Esophagus (tissue), 2 donors: ENCODE data around the gene SLC29A4. TPM values are rescaled to one million over a fixed set of nuclear protein-coding genes. Genes with fewer than 3 reads are reported as not detected.
"Not testable (repeated sequence)": the region's sequence is repeated elsewhere in the genome, so short reads cannot be mapped to it uniquely, and the experiment has no call there.

Experiments used
- H3K27ac ChIP-seq, 2 donors: one replicate each; pipeline ENCODE4 v1.5.1; 2013; ENCODE audit warnings: low read depth in 2 of 2, mild to moderate bottlenecking in 2 of 2, inconsistent platforms in 1 of 2, low read length in 1 of 2, moderate library complexity in 1 of 2
- H3K27me3 ChIP-seq, 2 donors: one replicate each; pipeline ENCODE4 v1.6.1; 2013; ENCODE audit warnings: low read length in 2 of 2, control low read depth in 1 of 2, mild to moderate bottlenecking in 1 of 2; ENCODE audit not compliant: insufficient read depth in 2 of 2, control insufficient read depth in 1 of 2
- H3K36me3 ChIP-seq, 2 donors: one replicate each; pipeline ENCODE4 v1.6.1; 2013; ENCODE audit warnings: low read length in 1 of 2; ENCODE audit not compliant: control insufficient read depth in 2 of 2, insufficient read depth in 2 of 2
- H3K4me1 ChIP-seq, 2 donors: one replicate each; pipeline ENCODE4 v1.6.1; 2013; ENCODE audit warnings: low read length in 1 of 2; ENCODE audit not compliant: control insufficient read depth in 2 of 2, insufficient read depth in 2 of 2
- H3K4me3 ChIP-seq, 2 donors: one replicate each; pipeline ENCODE4 v1.5.1; 2013; ENCODE audit warnings: low read length in 2 of 2, mild to moderate bottlenecking in 2 of 2, low read depth in 1 of 2, moderate library complexity in 1 of 2
- H3K9me3 ChIP-seq, 2 donors: one replicate each; pipeline ENCODE4 v1.6.1; 2013; ENCODE audit warnings: mild to moderate bottlenecking in 2 of 2, low read depth in 1 of 2, low read length in 1 of 2, moderate library complexity in 1 of 2; ENCODE audit not compliant: control insufficient read depth in 2 of 2, insufficient read depth in 1 of 2
- WGBS, 2 donors: extraction: QIAGEN DNeasy Blood & Tissue Kit; methylation state at CpG; one replicate each; pipeline ENCODE4 v1.1.7; 2013; 5-methylcytosine and 5-hydroxymethylcytosine counted together
- polyA plus RNA-seq, 2 donors: library from polyadenylated mRNA; stranded (reverse); fragments of 200-250 nt; gene quantifications; one replicate each; pipeline ENCODE4 v1.2.3, GENCODE V29; 2013
- donor health status: healthy with polysubstance abuse.
- donor health status: Bipolar disorder and iron deficiency.

SLC29A4 gene
- polyA plus RNA-seq, 2 donors: 0.49 to 0.72 TPM

GRCh38 chr7:5254371-5254770 is 28.4 kb upstream of the SLC29A4 start:
- H3K27ac ChIP-seq, H3K36me3 ChIP-seq, H3K9me3 ChIP-seq, H3K4me1 ChIP-seq, H3K27me3 ChIP-seq, H3K4me3 ChIP-seq: not testable (repeated sequence)
- WGBS, 2 donors: 67 to 92% methylated on average over 9 of the region's 9 CpGs

DNA sequence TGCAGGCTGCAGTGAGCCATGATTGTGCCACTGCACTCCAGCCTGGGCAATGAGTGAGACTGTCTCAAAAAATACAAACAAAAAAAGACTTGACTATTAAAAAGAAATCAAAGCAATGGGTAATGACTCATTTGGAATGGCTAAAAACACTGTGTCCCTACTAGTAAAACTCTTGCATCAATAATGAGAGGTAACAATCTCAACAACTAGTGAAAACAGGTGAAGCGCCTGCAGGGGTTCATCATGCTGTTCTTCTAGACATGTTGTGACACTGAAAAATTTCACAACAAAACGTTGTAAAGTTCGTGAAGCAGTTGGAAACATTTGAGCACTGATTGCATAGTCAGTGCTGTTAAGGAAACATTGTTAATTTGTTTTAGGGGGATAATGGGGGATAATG is 26.9 kb upstream of the SLC29A4 start:
- no peaks in the 10 kb centered on the region for H3K36me3 ChIP-seq
- no peaks in the 10 kb centered on the region for H3K9me3 ChIP-seq
- 44 to 56% methylated on average over 3 of the region's 3 CpGs for WGBS, 2 donors
- no peaks in the 10 kb centered on the region for H3K27me3 ChIP-seq
- no peak overlapping the region for H3K27ac ChIP-seq
- no peak overlapping the region for H3K4me3 ChIP-seq
- H3K4me1 ChIP-seq: no peaks in the 10 kb centered on the region

- not testable (repeated sequence) for H3K4me1 ChIP-seq, H3K27ac ChIP-seq, H3K4me3 ChIP-seq, H3K36me3 ChIP-seq, H3K9me3 ChIP-seq, H3K27me3 ChIP-seq
- WGBS, 2 donors: 83% methylated on average over 15 of the region's 15 CpGs
These were observed 22.1 kb upstream of the SLC29A4 start for GRCh38 chr7:5260530-5261068.

- not testable (repeated sequence) for H3K9me3 ChIP-seq, H3K27me3 ChIP-seq, H3K27ac ChIP-seq, H3K4me3 ChIP-seq, H3K36me3 ChIP-seq, H3K4me1 ChIP-seq
- 76 to 80% methylated on average over 10 of the region's 10 CpGs for WGBS, 2 donors
These were observed 19.7 kb upstream of the SLC29A4 start for GRCh38 chr7:5263066-5263465.

DNA sequence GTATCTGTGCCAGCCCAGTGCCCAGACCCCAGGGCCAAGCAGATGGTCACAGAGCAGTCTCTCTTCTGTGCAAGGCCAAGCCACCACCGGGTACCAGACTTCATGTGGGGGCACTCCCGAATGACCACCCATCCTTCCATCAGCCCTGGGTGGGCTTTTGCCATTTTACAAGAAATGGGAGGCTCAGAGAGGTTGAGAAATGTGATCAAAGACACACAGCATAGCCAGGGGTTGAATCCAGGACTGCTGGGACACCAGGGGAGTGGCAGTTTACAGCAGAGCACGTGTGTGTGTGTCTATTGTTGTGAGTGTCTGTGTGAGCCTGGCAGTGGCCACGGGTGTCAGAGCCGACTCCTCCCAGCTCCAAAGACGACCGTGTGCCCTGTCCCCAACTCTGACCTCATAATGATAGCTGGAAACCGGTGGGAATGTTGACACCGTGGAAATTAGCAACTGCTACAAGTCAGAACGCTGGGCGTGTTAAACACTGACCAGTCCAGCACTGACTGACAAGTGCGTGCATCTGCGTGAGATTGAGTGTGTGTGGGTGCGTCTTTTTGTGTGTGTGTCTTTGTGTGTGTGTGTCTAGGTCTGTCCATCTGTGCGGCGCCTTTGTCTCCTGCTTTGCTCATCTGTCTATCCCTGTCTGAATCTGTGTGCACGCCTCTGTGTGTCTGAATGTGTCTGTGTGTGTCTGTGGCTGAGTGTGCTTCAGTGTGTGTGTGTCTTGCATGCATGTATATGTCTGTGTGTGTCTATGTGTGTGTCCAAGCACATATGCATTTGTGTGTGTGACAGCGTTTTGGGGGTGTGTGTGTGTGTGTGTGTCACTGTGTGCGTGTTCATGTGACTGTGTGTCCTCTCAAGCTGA is 17.2 kb upstream of the SLC29A4 start:
- WGBS, 2 donors: 60 to 66% methylated on average over 19 of the region's 19 CpGs

DNA sequence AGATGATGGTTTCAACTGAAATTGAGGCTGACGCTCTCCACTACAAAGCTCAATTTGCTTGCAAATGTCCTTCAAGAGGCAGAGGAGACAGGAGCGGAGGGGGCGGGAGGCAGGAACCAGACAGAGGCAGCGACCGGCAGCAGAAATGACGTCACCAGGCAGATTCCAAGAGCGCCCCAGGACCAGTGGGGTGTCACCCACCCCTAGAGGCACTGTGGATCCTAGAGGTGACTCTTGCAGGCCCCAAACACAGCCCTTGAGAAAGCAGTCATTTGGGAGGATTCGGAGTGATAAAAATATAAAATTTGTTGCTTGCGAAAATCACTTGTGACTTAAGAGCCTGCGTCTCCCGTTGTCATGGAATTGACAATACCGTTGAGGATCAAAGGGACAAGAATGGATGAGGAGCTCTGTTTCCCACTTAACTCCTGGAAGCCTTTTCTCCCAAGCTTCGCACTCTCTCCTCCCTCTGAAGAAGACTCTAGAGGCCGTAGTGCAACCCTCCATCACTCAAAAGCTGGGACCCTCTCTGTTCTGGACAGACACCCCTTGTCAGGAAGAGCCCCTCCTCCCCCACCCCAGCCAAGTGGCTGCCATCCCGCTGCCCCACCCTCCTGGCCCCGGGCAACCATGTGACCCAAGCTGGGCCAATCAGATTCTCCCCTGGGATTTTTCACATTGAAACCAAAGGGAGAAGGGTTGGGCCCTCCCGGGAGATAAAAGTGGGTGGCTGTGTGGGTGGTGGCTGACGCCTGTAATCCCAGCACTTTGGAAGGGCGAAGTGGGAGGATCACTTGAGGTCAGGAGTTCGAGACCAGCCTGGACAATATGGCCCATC is 16.3 kb upstream of the SLC29A4 start:
- H3K9me3 ChIP-seq: peaks cover 0 to 3% of the 10 kb centered on the region in 2 donors
- H3K4me3 ChIP-seq: no peak overlapping the region
- no peaks in the 10 kb centered on the region for H3K36me3 ChIP-seq
- H3K27ac ChIP-seq: no peak overlapping the region
- H3K27me3 ChIP-seq: no peaks in the 10 kb centered on the region
- WGBS, 2 donors: 66 to 67% methylated on average over 20 of the region's 20 CpGs
- no peaks in the 10 kb centered on the region for H3K4me1 ChIP-seq

More for the DNA sequence above, 17.2 kb upstream of the SLC29A4 start:
- no peak overlapping the region for H3K27ac ChIP-seq
- no peaks in the 10 kb centered on the region for H3K36me3 ChIP-seq
- H3K4me3 ChIP-seq: no peak overlapping the region
- H3K4me1 ChIP-seq: no peaks in the 10 kb centered on the region
- no peaks in the 10 kb centered on the region for H3K27me3 ChIP-seq
- H3K9me3 ChIP-seq: peaks cover 0 to 3% of the 10 kb centered on the region in 2 donors

DNA sequence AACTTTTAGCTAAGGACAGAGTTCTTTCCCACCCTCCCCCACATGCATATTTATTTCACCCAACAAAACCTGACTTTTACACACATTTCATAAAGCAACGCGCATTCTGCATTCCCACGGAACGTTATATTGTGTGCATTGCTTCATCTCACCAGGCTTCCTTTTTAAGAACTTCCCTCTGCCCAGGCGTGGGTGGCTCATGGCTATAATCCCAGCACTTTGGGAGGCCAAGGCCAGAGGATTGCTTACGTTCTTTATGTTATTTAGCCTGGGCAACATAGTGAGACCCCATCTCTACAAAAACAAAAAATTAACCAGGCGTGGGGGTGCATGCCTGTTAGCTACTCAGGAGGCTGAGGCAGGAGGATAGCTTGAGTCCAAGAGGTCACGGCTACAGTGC is 14.9 kb upstream of the SLC29A4 start:
- H3K9me3 ChIP-seq, H3K36me3 ChIP-seq, H3K27me3 ChIP-seq, H3K4me3 ChIP-seq, H3K27ac ChIP-seq, H3K4me1 ChIP-seq: not testable (repeated sequence)
- WGBS, 2 donors: 84 to 89% methylated on average over 8 of the region's 8 CpGs

GRCh38 chr7:5269992-5270657 is 12.6 kb upstream of the SLC29A4 start:
- H3K9me3 ChIP-seq, H3K27ac ChIP-seq, H3K4me3 ChIP-seq, H3K4me1 ChIP-seq, H3K27me3 ChIP-seq, H3K36me3 ChIP-seq: not testable (repeated sequence)
- WGBS, 2 donors: 75 to 77% methylated on average over 12 of the region's 12 CpGs

- Histone ChIP-seq H3K36me3 (no peaks in the 10 kb centered on the region), H3K4me3 (no peak overlapping the region), H3K27me3 (no peaks in the 10 kb centered on the region), H3K4me1 (no peaks in the 10 kb centered on the region), H3K27ac (no peak overlapping the region), H3K9me3 (peaks cover 0 to 3% of the 10 kb centered on the region in 2 donors)
- WGBS, 2 donors: 31 to 36% methylated on average over 6 of the region's 6 CpGs
These were observed 12.0 kb upstream of the SLC29A4 start for GRCh38 chr7:5270788-5271187.
